ENCODE measurements around the gene P4HA2.

GRCh38 chr5:132251220-132251725, 23.6 kb upstream of the P4HA2 start:
- TF ChIP-seq CTCF (conservative IDR thresholded peaks at IDR 0.05) (no peak), ZFX (IDR thresholded peaks at IDR 0.05) (no peak)

Data from C4-2B (cell line).